IMR-90 (cell line): ENCODE results near the gene KRTAP5-4. TPM values are rescaled to one million over a fixed set of nuclear protein-coding genes. Genes with fewer than 3 reads are reported as not detected.

Experiments
- ATAC-seq: fragments of 200-7000 bp; cut with Tn5 transposase; 2 replicates; pipeline ENCODE4 v1.9.1; 2020; ENCODE audit warnings: low read depth, mild to moderate bottlenecking, moderate library complexity
- BruUV-seq: library from RNA; stranded (reverse); fragments of 400-500 nt; replicated peaks from 2 replicates; lab custom pipeline; 2021; lab: Mats Ljungman, UMichigan
- CTCF ChIA-PET: fragments of 300-600 bp; formaldehyde crosslinking; extraction: SDS; loops from one replicate; lab custom pipeline; 2021; ENCODE audit warnings: antibody characterized with exemption; lab: Yijun Ruan, JAX
- POLR2A ChIA-PET: fragments of 300-600 bp; sonication (Branson Sonifier 250); formaldehyde crosslinking; loops from one replicate; lab custom pipeline; 2022; ENCODE audit warnings: antibody characterized with exemption; ENCODE audit not compliant: unreplicated experiment; lab: Charles Lee
- DNase-seq: peaks from one replicate; pipeline ENCODE4 v3.0.0; 2013
- H2AFZ ChIP-seq: replicated peaks from 2 replicates; pipeline ENCODE3; 2013; ENCODE audit warnings: low read length, mild to moderate bottlenecking; ENCODE audit not compliant: poor library complexity
- H2AK5ac ChIP-seq: 2 replicates; pipeline ENCODE4 v1.6.1; 2013; ENCODE audit warnings: low read depth, low read length, inconsistent platforms
- H2AK9ac ChIP-seq: replicated peaks from 2 replicates; pipeline ENCODE3; 2013; ENCODE audit warnings: mild to moderate bottlenecking, low read depth, low read length, moderate library complexity; ENCODE audit not compliant: poor library complexity
- H2BK120ac ChIP-seq: 2 replicates; pipeline ENCODE4 v1.6.1; 2013; ENCODE audit warnings: low read depth, low read length, inconsistent platforms
- H2BK15ac ChIP-seq: 3 replicates; pipeline ENCODE4 v1.6.1; 2013; ENCODE audit warnings: low read depth, low read length, inconsistent platforms
- H2BK20ac ChIP-seq: 2 replicates; pipeline ENCODE4 v1.6.1; 2013; ENCODE audit warnings: low read depth, mild to moderate bottlenecking, inconsistent platforms, low read length, moderate library complexity
- H2BK5ac ChIP-seq: 2 replicates; pipeline ENCODE4 v1.6.1; 2013; ENCODE audit warnings: mild to moderate bottlenecking, low read depth, low read length, inconsistent platforms; ENCODE audit not compliant: poor library complexity, severe bottlenecking
- H3K14ac ChIP-seq: replicated peaks from 2 replicates; pipeline ENCODE4 v1.6.1; 2013; ENCODE audit warnings: low read depth, low read length, inconsistent platforms
- H3K18ac ChIP-seq: 2 replicates; pipeline ENCODE4 v1.6.1; 2013; ENCODE audit warnings: low read depth, low read length, control low read depth
- H3K23ac ChIP-seq: 2 replicates; pipeline ENCODE4 v1.6.1; 2013; ENCODE audit warnings: low read depth, low read length, inconsistent platforms
- H3K27ac ChIP-seq: 2 replicates; pipeline ENCODE4 v1.5.1; 2013; ENCODE audit warnings: mild to moderate bottlenecking, control low read depth, low read length; ENCODE audit not compliant: insufficient read depth
- H3K27me3 ChIP-seq: 2 replicates; pipeline ENCODE4 v1.6.1; 2013; ENCODE audit warnings: low read length; ENCODE audit not compliant: control insufficient read depth, insufficient read depth
- H3K36me3 ChIP-seq: 2 replicates; pipeline ENCODE4 v1.6.1; 2013; ENCODE audit warnings: low read length, mixed read lengths; ENCODE audit not compliant: control insufficient read depth, insufficient read depth
- H3K4ac ChIP-seq: 2 replicates; pipeline ENCODE4 v1.6.1; 2013; ENCODE audit warnings: low read depth, low read length, inconsistent platforms
- H3K4me1 ChIP-seq: 2 replicates; pipeline ENCODE4 v1.6.1; 2013; ENCODE audit warnings: low read length, mixed read lengths; ENCODE audit not compliant: control insufficient read depth, insufficient read depth
- H3K4me2 ChIP-seq: 2 replicates; pipeline ENCODE4 v1.6.1; 2013; ENCODE audit warnings: low read depth, mild to moderate bottlenecking, control low read depth, low read length, moderate library complexity
- H3K4me3 ChIP-seq: 2 replicates; pipeline ENCODE4 v1.5.1; 2013; ENCODE audit warnings: low read depth, mild to moderate bottlenecking, control low read depth, low read length, moderate library complexity; ENCODE audit not compliant: insufficient read depth
- H3K56ac ChIP-seq: 2 replicates; pipeline ENCODE4 v1.6.1; 2013; ENCODE audit warnings: low read length, inconsistent platforms; ENCODE audit not compliant: insufficient read depth; ENCODE audit errors: extremely low read depth
- H3K79me1 ChIP-seq, 2 experiments: 2 replicates each; pipeline ENCODE4 v1.6.1; 2013; ENCODE audit warnings: low read length in 2 of 2, inconsistent platforms in 1 of 2, low read depth in 1 of 2
- H3K9ac ChIP-seq: 2 replicates; pipeline ENCODE4 v1.6.1; 2013; ENCODE audit warnings: low read depth, low read length, control low read depth
- H3K9me1 ChIP-seq: 2 replicates; pipeline ENCODE4 v1.6.1; 2013; ENCODE audit warnings: low read length, inconsistent platforms; ENCODE audit not compliant: insufficient read depth
- H3K9me3 ChIP-seq: 2 replicates; pipeline ENCODE4 v1.6.1; 2013; ENCODE audit warnings: low read length; ENCODE audit not compliant: control insufficient read depth, insufficient read depth
- H4K20me1 ChIP-seq: 2 replicates; pipeline ENCODE4 v1.6.1; 2013; ENCODE audit warnings: low read length, inconsistent platforms; ENCODE audit not compliant: insufficient read depth
- H4K5ac ChIP-seq: 2 replicates; pipeline ENCODE4 v1.6.1; 2013; ENCODE audit warnings: mild to moderate bottlenecking, low read depth, low read length, control low read depth
- H4K8ac ChIP-seq, 2 experiments: 2 replicates each; pipeline ENCODE4 v1.6.1; 2013; ENCODE audit warnings: low read depth in 2 of 2, low read length in 2 of 2, control low read depth in 1 of 2, inconsistent platforms in 1 of 2
- H4K91ac ChIP-seq: 2 replicates; pipeline ENCODE4 v1.6.1; 2013; ENCODE audit warnings: low read depth, low read length, inconsistent platforms; ENCODE audit not compliant: insufficient read depth
- MXI1 ChIP-seq: IDR thresholded peaks from 2 replicates; pipeline ENCODE4 v1.6.1; 2012; ENCODE audit warnings: low read depth, mild to moderate bottlenecking, low read length, moderate library complexity, borderline replicate concordance
- NFE2L2 ChIP-seq: fragments of 150-350 bp; IDR thresholded peaks from 2 replicates; pipeline ENCODE4 v1.6.1; 2016; ENCODE audit warnings: low read depth, mild to moderate bottlenecking, low read length
- RAD21 ChIP-seq: IDR thresholded peaks from 2 replicates; pipeline ENCODE4 v1.6.1; 2012; ENCODE audit warnings: low read length, improper control_type of control experiment
- RCOR1 ChIP-seq: IDR thresholded peaks from 2 replicates; pipeline ENCODE4 v1.6.1; 2012; ENCODE audit warnings: mild to moderate bottlenecking, low read length, improper control_type of control experiment; ENCODE audit not compliant: insufficient replicate concordance
- WGBS, 2 experiments: methylation state at CpG; one replicate each; pipeline versions ENCODE4 v1.1.5 to v1.1.7; 2013; ENCODE audit warnings: missing lambda C conversion rate in 2 of 2; ENCODE audit not compliant: insufficient read length in 1 of 2; ENCODE audit errors: extremely low coverage in 2 of 2; 5-methylcytosine and 5-hydroxymethylcytosine counted together
- dilution Hi-C: fragments of 300-500 bp; cut with HindIII; formaldehyde crosslinking; loops from one replicate; pipeline ENCODE4 v1.14.3; 2018; ENCODE audit warnings: low sequenced_read_pairs; ENCODE audit not compliant: unreplicated experiment
- in situ Hi-C: fragments of 300-500 bp; cut with MboI; formaldehyde crosslinking; loops from 3 replicates; pipeline ENCODE4 v1.14.3; 2019; ENCODE audit warnings: low sequenced_read_pairs, inconsistent platforms, mixed read lengths
- intact Hi-C: fragments of 100-400 bp; cut with micrococcal nuclease; formaldehyde crosslinking; loops from 2 replicates; pipeline ENCODE4 v1.10.0; 2022
- polyA plus RNA-seq, 3 experiments: library from polyadenylated mRNA; depleted of rRNA; stranded (reverse); fragments of >200 nt; gene quantifications; 2 replicates each; pipeline ENCODE4 v1.2.3, GENCODE V29; 2012; ENCODE audit warnings: low replicate concordance in 1 of 3
- total RNA-seq: library from RNA; depleted of rRNA; stranded (reverse); fragments of >200 nt; gene quantifications from 2 replicates; pipeline ENCODE4 v1.2.3, GENCODE V29; 2012; rRNA removed
- TF ChIP-seq, protein P1 (sequence below): conservative IDR thresholded peaks from 2 replicates; pipeline ENCODE4 v1.5.1; 2012; ENCODE audit warnings: mild to moderate bottlenecking, low read depth, low read length, improper control_type of control experiment

Gene KRTAP5-4
- total and polyA plus RNA-seq, 2 of the 4 experiments (the other 2 are of a cell fraction): not detected

DNA sequence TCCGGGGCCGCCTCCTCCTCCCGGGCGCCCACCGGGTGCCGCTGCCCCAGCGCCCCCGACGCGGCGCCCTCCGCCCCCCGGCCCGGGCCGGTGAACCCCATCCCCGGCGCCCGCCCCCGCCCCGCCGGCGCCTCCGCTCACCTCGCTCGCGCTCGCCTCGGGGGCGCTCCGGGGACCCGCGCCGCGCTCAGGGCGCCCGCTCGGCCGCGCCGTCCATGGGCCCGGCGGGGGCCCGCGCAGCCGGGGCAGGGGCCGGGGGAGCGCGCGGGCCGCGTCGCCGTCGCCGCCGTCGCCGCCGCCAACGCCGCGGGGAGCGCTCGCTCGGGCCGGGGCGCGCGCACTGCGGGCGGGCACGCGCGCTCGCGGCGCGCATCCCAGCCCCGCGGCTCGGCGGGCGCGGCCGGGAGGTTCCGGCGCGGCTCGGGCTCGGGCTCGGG is 50.2 kb downstream of the KRTAP5-4 start:
- no peaks in the 10 kb centered on the region for H3K9me3 ChIP-seq
- H3K4ac ChIP-seq: no peak overlapping the region
- WGBS, 2 experiments: 1% methylated on average over 40 of the region's 91 CpGs; no CpG with 5 or more reads in 1 of the 2 experiments
- no peak for ATAC-seq
- CTCF ChIA-PET: interaction anchor here (4.4 kb wide), 1 partner anchor 26 kb away, joined by 30 read pairs; no protein-coding TSS in a partner anchor
- in situ Hi-C loops (no loop called here), intact Hi-C loops (no loop called here), dilution Hi-C loops (no loop called here)
- no peaks in the 10 kb centered on the region for H3K36me3 ChIP-seq
- POLR2A ChIA-PET: no interaction called here
- H4K5ac ChIP-seq: no peak overlapping the region
- no peak overlapping the region for H2BK15ac ChIP-seq
- H3K18ac ChIP-seq: no peak overlapping the region
- H2AK9ac ChIP-seq: no peak overlapping the region
- peaks cover 11 to 26% of the 10 kb centered on the region in 2 experiments; a peak in 2 of 4 replicates for H3K79me1 ChIP-seq
- H4K20me1 ChIP-seq: peaks cover 54% of the 10 kb centered on the region
- no peak overlapping the region for H3K56ac ChIP-seq
- no peaks in the 10 kb centered on the region for H3K9me1 ChIP-seq
- H3K4me3 ChIP-seq: peak overlapping the region; percentile 58
- no peak for DNase-seq
- H2AK5ac ChIP-seq: no peak overlapping the region
- no peak overlapping the region for H3K23ac ChIP-seq
- no peak overlapping the region for H4K8ac ChIP-seq
- H3K9ac ChIP-seq: no peak overlapping the region; the same call in 1 of the 2 replicates
- TF ChIP-seq NFE2L2: no peak
- no peak for TF ChIP-seq MXI1
- no peak for TF ChIP-seq RAD21
- no peak for TF ChIP-seq RCOR1
- TF ChIP-seq, protein P1, sequence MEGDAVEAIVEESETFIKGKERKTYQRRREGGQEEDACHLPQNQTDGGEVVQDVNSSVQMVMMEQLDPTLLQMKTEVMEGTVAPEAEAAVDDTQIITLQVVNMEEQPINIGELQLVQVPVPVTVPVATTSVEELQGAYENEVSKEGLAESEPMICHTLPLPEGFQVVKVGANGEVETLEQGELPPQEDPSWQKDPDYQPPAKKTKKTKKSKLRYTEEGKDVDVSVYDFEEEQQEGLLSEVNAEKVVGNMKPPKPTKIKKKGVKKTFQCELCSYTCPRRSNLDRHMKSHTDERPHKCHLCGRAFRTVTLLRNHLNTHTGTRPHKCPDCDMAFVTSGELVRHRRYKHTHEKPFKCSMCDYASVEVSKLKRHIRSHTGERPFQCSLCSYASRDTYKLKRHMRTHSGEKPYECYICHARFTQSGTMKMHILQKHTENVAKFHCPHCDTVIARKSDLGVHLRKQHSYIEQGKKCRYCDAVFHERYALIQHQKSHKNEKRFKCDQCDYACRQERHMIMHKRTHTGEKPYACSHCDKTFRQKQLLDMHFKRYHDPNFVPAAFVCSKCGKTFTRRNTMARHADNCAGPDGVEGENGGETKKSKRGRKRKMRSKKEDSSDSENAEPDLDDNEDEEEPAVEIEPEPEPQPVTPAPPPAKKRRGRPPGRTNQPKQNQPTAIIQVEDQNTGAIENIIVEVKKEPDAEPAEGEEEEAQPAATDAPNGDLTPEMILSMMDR: no peak
- H3K4me1 ChIP-seq: peaks cover 3% of the 10 kb centered on the region
- H4K91ac ChIP-seq: no peak overlapping the region; the same call in 1 of the 2 replicates
- H3K14ac ChIP-seq: no peak overlapping the region
- H3K27me3 ChIP-seq: peaks cover 24% of the 10 kb centered on the region
- H3K4me2 ChIP-seq: no peak overlapping the region
- H2BK5ac ChIP-seq: no peak overlapping the region
- H3K27ac ChIP-seq: no peak overlapping the region; the same call in 1 of the 2 replicates
- H2BK20ac ChIP-seq: no peak overlapping the region
- H2AFZ ChIP-seq: peak overlapping the region; percentile 85
- BruUV-seq: no TSS peak
- H2BK120ac ChIP-seq: no peak overlapping the region

Other genes starting within 250 kb of the KRTAP5-4 start
- under 0.01 and 0.18 TPM in 2 replicates for gene BRSK2, start 232.2 kb downstream of the KRTAP5-4 start, total RNA-seq
- 0.55 and 0.62 TPM in 2 replicates for gene BRSK2, start 232.2 kb downstream of the KRTAP5-4 start, polyA plus RNA-seq (2012; rRNA removed)
- gene MOB2, start 135.4 kb downstream of the KRTAP5-4 start, total RNA-seq: 21.4 and 23.7 TPM in 2 replicates
- gene MOB2, start 135.4 kb downstream of the KRTAP5-4 start, polyA plus RNA-seq (2012; rRNA removed): 36.2 and 40.7 TPM in 2 replicates
- 0.28 and 0.72 TPM in 2 replicates for gene DUSP8, start 49.9 kb downstream of the KRTAP5-4 start, total RNA-seq
- gene DUSP8, start 49.9 kb downstream of the KRTAP5-4 start, polyA plus RNA-seq (2012; rRNA removed): 4.2 and 4.7 TPM in 2 replicates
- not detected in 2 replicates for gene KRTAP5-1, start 36.9 kb downstream of the KRTAP5-4 start, total RNA-seq
- not detected in 2 replicates for gene KRTAP5-1, start 36.9 kb downstream of the KRTAP5-4 start, polyA plus RNA-seq (2012; rRNA removed)
- gene KRTAP5-2, start 23.8 kb downstream of the KRTAP5-4 start, total RNA-seq: not detected in 2 replicates
- gene KRTAP5-2, start 23.8 kb downstream of the KRTAP5-4 start, polyA plus RNA-seq (2012; rRNA removed): not detected in 2 replicates
- not detected in 2 replicates for gene KRTAP5-3, start 13.7 kb downstream of the KRTAP5-4 start, total RNA-seq
- gene KRTAP5-3, start 13.7 kb downstream of the KRTAP5-4 start, polyA plus RNA-seq (2012; rRNA removed): not detected in 2 replicates
- not detected in 2 replicates for gene KRTAP5-5, start 7.6 kb upstream of the KRTAP5-4 start, total RNA-seq
- not detected in 2 replicates for gene KRTAP5-5, start 7.6 kb upstream of the KRTAP5-4 start, polyA plus RNA-seq (2012; rRNA removed)
- gene KRTAP5-6, start 75.1 kb upstream of the KRTAP5-4 start, total RNA-seq: not detected in 2 replicates
- gene KRTAP5-6, start 75.1 kb upstream of the KRTAP5-4 start, polyA plus RNA-seq (2012; rRNA removed): not detected in 2 replicates
- gene IFITM10, start 128.5 kb upstream of the KRTAP5-4 start, total RNA-seq: under 0.01 and 0.18 TPM in 2 replicates
- gene IFITM10, start 128.5 kb upstream of the KRTAP5-4 start, polyA plus RNA-seq (2012; rRNA removed): 0.15 and 0.59 TPM in 2 replicates
- gene CTSD, start 141.8 kb upstream of the KRTAP5-4 start, total RNA-seq: 38.3 and 39.8 TPM in 2 replicates
- 151 and 166 TPM in 2 replicates for gene CTSD, start 141.8 kb upstream of the KRTAP5-4 start, polyA plus RNA-seq (2012; rRNA removed)
- gene SYT8, start 212.9 kb upstream of the KRTAP5-4 start, total RNA-seq: not detected in 2 replicates
- not detected in 2 replicates for gene SYT8, start 212.9 kb upstream of the KRTAP5-4 start, polyA plus RNA-seq (2012; rRNA removed)
- gene TNNI2, start 216.8 kb upstream of the KRTAP5-4 start, total RNA-seq: not detected in 2 replicates
- gene TNNI2, start 216.8 kb upstream of the KRTAP5-4 start, polyA plus RNA-seq (2012; rRNA removed): not detected in 2 replicates
- not detected in 2 replicates for gene LSP1, start 230.9 kb upstream of the KRTAP5-4 start, total RNA-seq
- gene LSP1, start 230.9 kb upstream of the KRTAP5-4 start, polyA plus RNA-seq (2012; rRNA removed): 0.11 TPM in 1 of 2 replicates, not detected in the other